ENCODE results near the gene IQGAP2.

DNA sequence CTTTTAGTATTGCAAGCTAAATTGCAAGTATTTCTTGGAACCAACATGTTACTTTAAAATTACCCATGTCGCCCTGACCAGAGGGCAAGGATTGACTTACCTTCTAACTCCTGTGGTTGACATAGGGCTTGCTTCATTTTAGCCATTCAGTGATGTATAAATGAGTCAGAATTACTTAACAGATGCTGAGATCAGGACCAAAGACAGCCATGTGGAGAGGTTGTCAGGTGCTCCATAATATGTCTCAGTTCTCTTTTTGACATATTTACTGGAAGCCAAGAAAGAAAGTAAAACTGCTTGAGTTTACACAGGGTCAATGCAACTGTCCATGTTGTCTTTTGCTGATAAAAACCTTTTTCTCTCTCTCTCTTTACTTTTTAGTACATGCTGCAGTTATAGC, 186.9 kb downstream of the IQGAP2 start:
- TF ChIP-seq, protein P1, sequence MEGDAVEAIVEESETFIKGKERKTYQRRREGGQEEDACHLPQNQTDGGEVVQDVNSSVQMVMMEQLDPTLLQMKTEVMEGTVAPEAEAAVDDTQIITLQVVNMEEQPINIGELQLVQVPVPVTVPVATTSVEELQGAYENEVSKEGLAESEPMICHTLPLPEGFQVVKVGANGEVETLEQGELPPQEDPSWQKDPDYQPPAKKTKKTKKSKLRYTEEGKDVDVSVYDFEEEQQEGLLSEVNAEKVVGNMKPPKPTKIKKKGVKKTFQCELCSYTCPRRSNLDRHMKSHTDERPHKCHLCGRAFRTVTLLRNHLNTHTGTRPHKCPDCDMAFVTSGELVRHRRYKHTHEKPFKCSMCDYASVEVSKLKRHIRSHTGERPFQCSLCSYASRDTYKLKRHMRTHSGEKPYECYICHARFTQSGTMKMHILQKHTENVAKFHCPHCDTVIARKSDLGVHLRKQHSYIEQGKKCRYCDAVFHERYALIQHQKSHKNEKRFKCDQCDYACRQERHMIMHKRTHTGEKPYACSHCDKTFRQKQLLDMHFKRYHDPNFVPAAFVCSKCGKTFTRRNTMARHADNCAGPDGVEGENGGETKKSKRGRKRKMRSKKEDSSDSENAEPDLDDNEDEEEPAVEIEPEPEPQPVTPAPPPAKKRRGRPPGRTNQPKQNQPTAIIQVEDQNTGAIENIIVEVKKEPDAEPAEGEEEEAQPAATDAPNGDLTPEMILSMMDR (conservative IDR thresholded peaks at IDR 0.05; ENCODE audit: low read length): no peak
- no peak for TF ChIP-seq EZH2phosphoT487 (IDR thresholded peaks at IDR 0.05; ENCODE audit: borderline replicate concordance)
